HepG2 (cell line): ENCODE data around the gene PDYN.

Experiments used
- ELF1 ChIP-seq: sonication (generic); formaldehyde crosslinking; IDR thresholded peaks from 2 replicates; pipeline ENCODE4 v1.4.0; 2020; ENCODE audit warnings: missing genetic modification reagents
- FOXA1 ChIP-seq, 2 experiments: fragments of 450-650 bp in 1 of 2; sonication (generic) in 1 of 2; formaldehyde crosslinking in 1 of 2; IDR thresholded peaks; 2 replicates each; pipeline versions ENCODE4 v1.4.0 to v1.6.1; 2016 to 2020; ENCODE audit warnings: missing genetic modification reagents in 1 of 2
- MYNN ChIP-seq: sonication (generic); formaldehyde crosslinking; IDR thresholded peaks from 2 replicates; pipeline ENCODE4 v1.4.0; 2020; ENCODE audit warnings: mild to moderate bottlenecking, low read depth, missing genetic modification reagents
- NR2C2 ChIP-seq: sonication (generic); formaldehyde crosslinking; IDR thresholded peaks from 2 replicates; pipeline ENCODE4 v1.4.0; 2020; ENCODE audit warnings: missing genetic modification reagents, mild to moderate bottlenecking, moderate library complexity, borderline replicate concordance
- SOX6 ChIP-seq, 2 experiments: fragments of 450-650 bp in 1 of 2; sonication (generic) in 1 of 2; formaldehyde crosslinking in 1 of 2; IDR thresholded peaks; 2 replicates each; pipeline versions ENCODE4 v1.4.0 to v1.6.1; 2017 to 2020; ENCODE audit warnings: antibody characterized with exemption in 1 of 2, mild to moderate bottlenecking in 1 of 2, missing genetic modification reagents in 1 of 2
- TOE1 ChIP-seq: sonication (generic); formaldehyde crosslinking; IDR thresholded peaks from 2 replicates; pipeline ENCODE4 v1.4.0; 2020; ENCODE audit warnings: mild to moderate bottlenecking, missing genetic modification reagents
- ZNF17 ChIP-seq: sonication (generic); formaldehyde crosslinking; IDR thresholded peaks from 2 replicates; pipeline ENCODE4 v1.5.0; 2020; ENCODE audit warnings: mild to moderate bottlenecking, missing genetic modification reagents
- ZNF343 ChIP-seq: sonication (generic); formaldehyde crosslinking; IDR thresholded peaks from 2 replicates; pipeline ENCODE4 v1.4.0; 2020; ENCODE audit warnings: mild to moderate bottlenecking, missing genetic modification reagents
- TF ChIP-seq, protein P1 (sequence below): sonication (generic); formaldehyde crosslinking; IDR thresholded peaks from 2 replicates; pipeline ENCODE4 v1.4.0; 2020; ENCODE audit warnings: missing genetic modification reagents, mild to moderate bottlenecking, borderline replicate concordance
- TF ChIP-seq, protein P2 (sequence below): sonication (generic); formaldehyde crosslinking; IDR thresholded peaks from 2 replicates; pipeline ENCODE4 v1.8.0; 2022; ENCODE audit warnings: missing genetic modification reagents, low read depth, mild to moderate bottlenecking, borderline replicate concordance

DNA sequence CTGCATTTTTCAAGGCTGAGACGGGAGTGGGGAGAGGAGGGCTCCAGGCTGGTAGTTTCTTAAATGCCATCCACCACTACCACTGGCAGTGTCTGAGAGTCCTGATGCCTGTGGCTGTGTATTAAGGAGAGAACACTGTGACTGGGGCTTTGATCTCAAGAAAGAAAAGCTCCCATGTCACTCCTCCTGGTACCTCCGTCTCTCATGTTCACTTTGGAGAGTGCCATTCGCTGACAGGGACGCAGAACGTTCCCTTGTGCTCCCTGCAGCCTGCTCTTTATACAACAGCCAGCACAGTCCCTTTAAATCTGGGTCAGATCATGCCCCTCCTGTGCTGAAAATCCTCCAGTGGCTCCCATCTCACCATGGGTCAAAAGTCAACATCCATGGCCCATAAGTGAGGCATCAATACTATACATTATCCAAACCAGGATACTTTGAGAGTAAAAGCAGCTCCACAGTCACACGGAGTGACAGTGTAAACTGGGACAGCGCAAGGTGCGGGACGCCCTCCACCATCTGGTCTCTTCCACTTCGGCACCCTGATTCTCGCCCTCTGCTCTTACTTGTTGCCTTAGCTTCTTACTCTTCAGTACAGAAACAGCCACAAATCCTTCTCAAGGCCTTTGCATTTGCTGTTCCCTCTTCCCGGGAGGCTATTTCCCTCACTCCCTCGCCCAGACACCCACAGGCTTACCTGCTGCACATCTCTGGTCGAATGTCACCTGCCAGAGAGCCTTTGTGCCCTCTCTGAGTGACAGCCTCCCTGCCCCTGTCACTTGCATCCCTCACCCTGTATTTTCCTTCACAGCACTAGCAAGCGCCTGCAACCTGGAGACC is 20.0 kb downstream of the PDYN start:
- TF ChIP-seq NR2C2 (CRISPR knock-in tag) (no peak), ELF1 (CRISPR knock-in tag) (no peak), SOX6 (IDR thresholded peaks at IDR 0.05) (no peak), SOX6 (CRISPR knock-in tag; IDR thresholded peaks at IDR 0.05) (no peak), FOXA1 (IDR thresholded peaks at IDR 0.05) (no peak), FOXA1 (CRISPR knock-in tag; IDR thresholded peaks at IDR 0.05) (no peak), ZNF343 (CRISPR knock-in tag) (no peak), MYNN (CRISPR knock-in tag) (no peak), ZNF17 (CRISPR knock-in tag) (no peak), TOE1 (CRISPR knock-in tag) (no peak)
- TF ChIP-seq, protein P1, sequence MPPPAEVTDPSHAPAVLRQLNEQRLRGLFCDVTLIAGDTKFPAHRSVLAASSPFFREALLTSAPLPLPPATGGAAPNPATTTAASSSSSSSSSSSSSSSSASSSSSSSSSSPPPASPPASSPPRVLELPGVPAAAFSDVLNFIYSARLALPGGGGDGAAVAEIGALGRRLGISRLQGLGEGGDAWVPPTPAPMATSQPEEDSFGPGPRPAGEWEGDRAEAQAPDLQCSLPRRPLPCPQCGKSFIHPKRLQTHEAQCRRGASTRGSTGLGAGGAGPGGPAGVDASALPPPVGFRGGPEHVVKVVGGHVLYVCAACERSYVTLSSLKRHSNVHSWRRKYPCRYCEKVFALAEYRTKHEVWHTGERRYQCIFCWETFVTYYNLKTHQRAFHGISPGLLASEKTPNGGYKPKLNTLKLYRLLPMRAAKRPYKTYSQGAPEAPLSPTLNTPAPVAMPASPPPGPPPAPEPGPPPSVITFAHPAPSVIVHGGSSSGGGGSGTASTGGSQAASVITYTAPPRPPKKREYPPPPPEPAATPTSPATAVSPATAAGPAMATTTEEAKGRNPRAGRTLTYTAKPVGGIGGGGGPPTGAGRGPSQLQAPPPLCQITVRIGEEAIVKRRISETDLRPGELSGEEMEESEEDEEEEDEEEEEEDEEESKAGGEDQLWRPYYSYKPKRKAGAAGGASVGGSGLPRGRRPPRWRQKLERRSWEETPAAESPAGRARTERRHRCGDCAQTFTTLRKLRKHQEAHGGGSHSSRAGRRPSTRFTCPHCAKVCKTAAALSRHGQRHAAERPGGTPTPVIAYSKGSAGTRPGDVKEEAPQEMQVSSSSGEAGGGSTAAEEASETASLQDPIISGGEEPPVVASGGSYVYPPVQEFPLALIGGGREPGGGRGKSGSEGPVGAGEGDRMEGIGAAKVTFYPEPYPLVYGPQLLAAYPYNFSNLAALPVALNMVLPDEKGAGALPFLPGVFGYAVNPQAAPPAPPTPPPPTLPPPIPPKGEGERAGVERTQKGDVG (CRISPR knock-in tag), result no peak
- TF ChIP-seq, protein P2, sequence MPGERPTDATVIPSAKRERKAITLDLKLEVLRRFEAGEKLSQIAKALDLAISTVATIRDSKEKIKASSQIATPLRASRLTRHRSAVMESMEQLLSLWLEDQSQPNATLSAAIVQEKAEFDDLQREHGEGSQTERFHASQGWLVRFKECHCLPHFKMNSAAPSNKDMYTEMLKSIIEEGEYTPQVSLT (CRISPR knock-in tag), result no peak
